ENCODE results near the gene PCCA.

- TF ChIP-seq POLR2A (IDR thresholded peaks at IDR 0.05) (no peak), CTCF (IDR thresholded peaks at IDR 0.05) (no peak)
These were observed 276.8 kb downstream of the PCCA start for GRCh38 chr13:100365680-100366079.

All from prostate gland (tissue), 2 donors.